Measurements from ENCODE around the gene PARP6. TPM values are rescaled to one million over a fixed set of nuclear protein-coding genes. Genes with fewer than 3 reads are reported as not detected.

PARP6 gene
- total and polyA plus RNA-seq, 7 donors, result 46.1 to 83.2 (median 63.0) TPM

DNA sequence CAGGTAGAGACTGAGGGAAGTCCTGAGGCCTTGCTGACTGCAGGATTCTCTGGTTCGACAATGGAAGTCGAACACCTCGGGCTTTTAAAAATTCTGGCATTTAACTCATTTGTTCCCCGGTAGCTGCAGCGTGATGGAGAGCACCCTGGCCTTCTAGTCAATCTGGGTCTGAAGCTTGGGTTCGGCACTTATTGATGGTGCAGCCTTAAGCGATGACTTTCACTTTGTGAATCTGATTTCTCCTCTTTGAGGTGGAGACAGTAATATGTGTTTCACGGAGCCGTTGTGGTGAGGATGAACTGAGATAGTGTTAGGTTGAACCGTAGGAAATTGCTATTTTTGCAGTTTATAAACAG is 621 bp upstream of the PARP6 start:
- H3K36me3 ChIP-seq (ENCODE audit: insufficient read depth in 1 of 2, low read depth in 1 of 2), result peaks cover 0 to 27% of the 10 kb centered on the region in 2 donors
- 32 to 42% (median 38%) methylated on average over 10 of the region's 10 CpGs for WGBS, 3 donors
- DNase-seq, result no peak
- intact Hi-C loops (cut with DNase I), result loop anchor here (2.0 to 5.0 kb wide), 5 partner anchors 41 to 199 kb away; partner anchors contain the start of genes PKM (in 2 of the 2), ARIH1 (in 1 of the 2), MYO9A (in 1 of the 2) and SENP8 (in 1 of the 2)
- H3K4me3 ChIP-seq, result peak overlapping the region; percentile 93
- no peaks in the 10 kb centered on the region for H3K9me3 ChIP-seq
- peak in 1 of 4 donors; percentile 1 for ATAC-seq
- TF ChIP-seq, protein P1, sequence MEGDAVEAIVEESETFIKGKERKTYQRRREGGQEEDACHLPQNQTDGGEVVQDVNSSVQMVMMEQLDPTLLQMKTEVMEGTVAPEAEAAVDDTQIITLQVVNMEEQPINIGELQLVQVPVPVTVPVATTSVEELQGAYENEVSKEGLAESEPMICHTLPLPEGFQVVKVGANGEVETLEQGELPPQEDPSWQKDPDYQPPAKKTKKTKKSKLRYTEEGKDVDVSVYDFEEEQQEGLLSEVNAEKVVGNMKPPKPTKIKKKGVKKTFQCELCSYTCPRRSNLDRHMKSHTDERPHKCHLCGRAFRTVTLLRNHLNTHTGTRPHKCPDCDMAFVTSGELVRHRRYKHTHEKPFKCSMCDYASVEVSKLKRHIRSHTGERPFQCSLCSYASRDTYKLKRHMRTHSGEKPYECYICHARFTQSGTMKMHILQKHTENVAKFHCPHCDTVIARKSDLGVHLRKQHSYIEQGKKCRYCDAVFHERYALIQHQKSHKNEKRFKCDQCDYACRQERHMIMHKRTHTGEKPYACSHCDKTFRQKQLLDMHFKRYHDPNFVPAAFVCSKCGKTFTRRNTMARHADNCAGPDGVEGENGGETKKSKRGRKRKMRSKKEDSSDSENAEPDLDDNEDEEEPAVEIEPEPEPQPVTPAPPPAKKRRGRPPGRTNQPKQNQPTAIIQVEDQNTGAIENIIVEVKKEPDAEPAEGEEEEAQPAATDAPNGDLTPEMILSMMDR (IDR thresholded peaks at IDR 0.05), result no peak
- H3K27ac ChIP-seq, result peak overlapping the region; percentile 92
- H3K27me3 ChIP-seq (ENCODE audit: insufficient read depth in 3 of 3, low read length in 2 of 3), result no peaks in the 10 kb centered on the region
- peaks cover 23% of the 10 kb centered on the region for H3K4me1 ChIP-seq

DNA sequence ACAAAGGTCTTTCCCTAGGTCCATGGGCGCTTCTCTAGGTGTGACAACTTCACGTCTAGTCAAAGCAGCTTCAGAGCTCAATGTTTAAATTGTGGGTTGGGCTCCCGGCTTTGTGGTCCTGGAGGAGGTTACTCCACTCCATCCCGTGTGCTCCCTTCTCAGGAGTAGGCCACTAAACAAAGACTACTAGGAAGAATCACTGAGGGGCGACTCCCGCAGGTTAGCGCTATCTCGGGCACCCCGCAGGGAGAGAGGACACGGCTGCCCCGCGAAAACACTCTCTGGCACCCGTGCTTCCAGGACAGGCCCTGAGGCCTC is 500 bp downstream of the PARP6 start:
- intact Hi-C loops (cut with DNase I), result loop anchor here (2.0 to 5.0 kb wide), 5 partner anchors 40 to 200 kb away; partner anchors contain the start of genes PKM (in 2 of the 2), ARIH1 (in 1 of the 2), MYO9A (in 1 of the 2) and SENP8 (in 1 of the 2)
- Histone ChIP-seq H3K27me3 (ENCODE audit: insufficient read depth in 3 of 3, low read length in 2 of 3) (no peaks in the 10 kb centered on the region), H3K4me1 (peaks cover 23% of the 10 kb centered on the region), H3K4me3 (peak overlapping the region; percentile 93), H3K36me3 (ENCODE audit: insufficient read depth in 1 of 2, low read depth in 1 of 2) (peaks cover 1 to 39% of the 10 kb centered on the region in 2 donors), H3K27ac (peak overlapping the region; percentile 92), H3K9me3 (no peaks in the 10 kb centered on the region)
- ATAC-seq (peak in 3 of 4 donors; percentile 1 to 7 (median 3)), DNase-seq (no peak)
- TF ChIP-seq, protein P1 (IDR thresholded peaks at IDR 0.05), result no peak
- WGBS, 3 donors, result 3 to 5% (median 4%) methylated on average over 13 of the region's 13 CpGs

DNA sequence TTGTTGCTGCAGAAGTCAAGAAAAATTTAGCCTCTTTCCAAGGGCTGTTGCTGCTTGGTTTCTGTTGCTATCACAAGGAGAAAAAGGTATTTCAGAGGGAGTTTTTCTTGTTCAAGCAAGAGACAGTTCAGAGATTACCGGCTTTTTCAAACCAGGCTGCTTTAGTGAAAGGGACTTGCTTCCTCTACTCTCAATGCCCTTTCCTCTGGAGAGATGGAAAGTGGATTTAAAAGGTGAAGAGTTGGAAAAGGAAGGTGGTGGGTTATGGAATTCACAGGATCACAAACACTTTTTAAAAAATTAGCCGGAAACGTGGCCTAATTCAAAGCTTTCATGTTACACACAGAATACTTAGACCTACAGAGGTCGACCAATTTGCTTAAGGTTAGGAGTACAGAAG is 1.1 kb downstream of the PARP6 start:
- Histone ChIP-seq H3K36me3 (ENCODE audit: insufficient read depth in 1 of 2, low read depth in 1 of 2) (peaks cover 4 to 45% of the 10 kb centered on the region in 2 donors), H3K27ac (peak overlapping the region; percentile 92), H3K9me3 (no peaks in the 10 kb centered on the region), H3K4me3 (peak overlapping the region; percentile 93), H3K4me1 (peaks cover 23% of the 10 kb centered on the region), H3K27me3 (ENCODE audit: insufficient read depth in 3 of 3, low read length in 2 of 3) (no peaks in the 10 kb centered on the region)
- DNase-seq (no peak), ATAC-seq (no peak)
- WGBS, 3 donors, result 62 to 73% (median 64%) methylated on average over 4 of the region's 4 CpGs
- intact Hi-C loops (cut with DNase I), result loop anchor here (5.0 kb wide), 4 partner anchors 39 to 201 kb away; partner anchors contain the start of genes ARIH1 (in 1 of the 2), MYO9A (in 1 of the 2), PKM (in 1 of the 2) and SENP8 (in 1 of the 2)
- TF ChIP-seq, protein P1 (IDR thresholded peaks at IDR 0.05), result no peak

DNA sequence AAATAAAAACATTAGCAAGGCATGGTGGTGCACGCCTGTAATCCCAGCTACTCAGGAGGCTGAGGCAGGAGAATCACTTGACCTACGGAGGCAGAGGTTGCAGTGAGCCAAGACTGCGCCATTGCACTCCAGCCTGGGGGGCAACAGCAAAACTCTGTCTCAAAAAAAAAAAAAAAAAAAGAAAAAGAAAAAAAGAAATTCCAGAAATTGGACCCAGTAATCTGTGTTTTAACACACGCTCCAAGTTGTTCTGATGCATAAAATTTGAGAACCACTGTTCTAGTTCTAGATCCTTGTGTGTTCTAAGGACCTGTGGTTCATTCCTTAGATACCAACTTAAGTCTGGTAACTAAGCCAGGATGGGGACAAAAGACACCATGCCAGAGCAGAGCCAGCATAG is 2.6 kb downstream of the PARP6 start:
- H3K27ac ChIP-seq, result no peak overlapping the region
- TF ChIP-seq, protein P1 (IDR thresholded peaks at IDR 0.05), result no peak
- H3K4me3 ChIP-seq, result no peak overlapping the region
- H3K4me1 ChIP-seq, result peaks cover 23% of the 10 kb centered on the region
- H3K36me3 ChIP-seq (ENCODE audit: insufficient read depth in 1 of 2, low read depth in 1 of 2), result peaks cover 18 to 60% of the 10 kb centered on the region in 2 donors
- no peaks in the 10 kb centered on the region for H3K9me3 ChIP-seq
- 88 to 91% (median 89%) methylated on average over 4 of the region's 4 CpGs for WGBS, 3 donors
- ATAC-seq (no peak), DNase-seq (no peak)
- intact Hi-C loops (cut with DNase I), result loop anchor here (5.0 kb wide), 4 partner anchors 37 to 203 kb away; partner anchors contain the start of genes ARIH1 (in 1 of the 2), MYO9A (in 1 of the 2), PKM (in 1 of the 2) and SENP8 (in 1 of the 2)
- no peaks in the 10 kb centered on the region for H3K27me3 ChIP-seq (ENCODE audit: insufficient read depth in 3 of 3, low read length in 2 of 3)

DNA sequence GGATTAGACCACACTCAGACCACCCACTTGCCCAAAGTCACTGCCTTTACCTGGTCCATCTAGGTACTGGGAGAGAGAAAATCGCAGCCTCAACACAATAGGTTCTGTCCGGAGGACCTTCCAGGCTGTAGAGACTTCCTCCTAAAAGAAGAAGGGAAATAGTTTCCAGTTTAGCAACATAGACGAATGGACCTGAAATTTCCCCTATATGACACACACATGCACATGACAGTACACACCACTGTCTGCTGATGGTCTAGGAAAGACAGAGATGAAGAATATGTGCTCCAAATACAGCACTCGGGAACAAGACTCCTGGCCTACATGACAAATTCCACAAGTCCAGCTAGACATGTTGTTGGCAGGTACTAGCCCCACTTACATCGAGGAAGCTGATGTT is 7.3 kb downstream of the PARP6 start:
- no peak overlapping the region for H3K27ac ChIP-seq
- ATAC-seq, result no peak
- no peak overlapping the region for H3K4me3 ChIP-seq
- intact Hi-C loops (cut with DNase I), result no loop called here
- WGBS, 3 donors, result 90 to 96% (median 95%) methylated on average over 5 of the region's 5 CpGs
- DNase-seq, result no peak
- no peaks in the 10 kb centered on the region for H3K27me3 ChIP-seq (ENCODE audit: insufficient read depth in 3 of 3, low read length in 2 of 3)
- H3K36me3 ChIP-seq (ENCODE audit: insufficient read depth in 1 of 2, low read depth in 1 of 2), result peaks cover 45 to 100% of the 10 kb centered on the region in 2 donors
- TF ChIP-seq, protein P1 (IDR thresholded peaks at IDR 0.05), result no peak
- H3K9me3 ChIP-seq, result no peaks in the 10 kb centered on the region
- H3K4me1 ChIP-seq, result no peaks in the 10 kb centered on the region
